ENCODE data around the gene TMEM258. TPM values are rescaled to one million over a fixed set of nuclear protein-coding genes. Genes with fewer than 3 reads are reported as not detected.

TMEM258 gene
- total and polyA plus RNA-seq, 10 of the 15 experiments (the other 5 are each of a cell fraction or from before 2014, with no cell fraction given) = 160 to 840 (median 326) TPM

DNA sequence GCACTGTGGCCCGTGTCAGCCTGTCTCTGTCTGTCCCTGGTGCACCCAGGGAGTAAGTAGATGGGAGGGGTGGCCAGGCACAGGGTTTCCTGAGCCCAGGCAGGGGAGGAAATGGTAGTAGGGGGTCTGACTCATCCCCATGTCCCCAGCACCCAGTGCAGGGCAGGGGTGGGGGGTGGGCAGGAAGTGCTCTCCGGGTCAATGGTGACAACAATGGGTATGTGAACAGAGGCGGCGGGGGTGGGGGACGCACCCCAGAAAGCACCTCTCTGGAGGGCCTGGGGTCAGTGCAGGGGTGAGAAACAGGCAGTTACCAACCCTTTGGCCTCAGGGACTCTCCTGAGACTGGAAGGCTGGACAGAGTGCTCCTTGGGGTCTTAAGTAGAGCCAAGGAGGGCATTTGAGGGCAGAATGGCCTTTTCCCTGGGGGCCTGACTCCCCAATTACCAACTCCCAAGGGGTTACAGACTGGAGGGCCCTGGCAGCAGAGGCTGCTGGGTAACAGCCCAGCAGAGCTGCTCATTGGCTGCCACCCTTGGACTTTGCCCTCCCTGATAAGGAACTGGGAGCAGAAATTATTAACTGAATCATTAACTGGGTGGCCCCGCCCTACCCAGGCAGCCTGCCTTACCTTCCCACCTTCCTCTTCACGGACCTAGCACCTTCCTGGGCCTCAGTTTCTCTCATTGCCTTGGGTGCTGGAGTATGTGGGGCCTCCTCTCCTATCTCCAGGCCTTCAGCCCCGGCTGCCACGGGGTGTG is 35.8 kb downstream of the TMEM258 start (continued):
- TF ChIP-seq, protein P1, sequence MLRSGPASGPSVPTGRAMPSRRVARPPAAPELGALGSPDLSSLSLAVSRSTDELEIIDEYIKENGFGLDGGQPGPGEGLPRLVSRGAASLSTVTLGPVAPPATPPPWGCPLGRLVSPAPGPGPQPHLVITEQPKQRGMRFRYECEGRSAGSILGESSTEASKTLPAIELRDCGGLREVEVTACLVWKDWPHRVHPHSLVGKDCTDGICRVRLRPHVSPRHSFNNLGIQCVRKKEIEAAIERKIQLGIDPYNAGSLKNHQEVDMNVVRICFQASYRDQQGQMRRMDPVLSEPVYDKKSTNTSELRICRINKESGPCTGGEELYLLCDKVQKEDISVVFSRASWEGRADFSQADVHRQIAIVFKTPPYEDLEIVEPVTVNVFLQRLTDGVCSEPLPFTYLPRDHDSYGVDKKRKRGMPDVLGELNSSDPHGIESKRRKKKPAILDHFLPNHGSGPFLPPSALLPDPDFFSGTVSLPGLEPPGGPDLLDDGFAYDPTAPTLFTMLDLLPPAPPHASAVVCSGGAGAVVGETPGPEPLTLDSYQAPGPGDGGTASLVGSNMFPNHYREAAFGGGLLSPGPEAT (IDR thresholded peaks at IDR 0.05; ENCODE audit: low read depth) = peak; percentile 100
- TF ChIP-seq RFX5 (IDR thresholded peaks at IDR 0.05; ENCODE audit: low read depth, low read length) (peak; percentile 73), ZNF217 (IDR thresholded peaks at IDR 0.05) (0 out of 2 replicates have a peak, but pooled peaks have one; percentile 34), BACH1 (IDR thresholded peaks at IDR 0.05; ENCODE audit: borderline replicate concordance) (peak; percentile 47; the same call in 1 of the 2 replicates), JUND (IDR thresholded peaks at IDR 0.05; ENCODE audit: low read depth, low read length) (peak; percentile 68), NBN (IDR thresholded peaks at IDR 0.05) (peak; percentile 96), SREBF2 (IDR thresholded peaks at IDR 0.05; ENCODE audit: low read length) (no peak), MTA3 (IDR thresholded peaks at IDR 0.05; ENCODE audit: borderline replicate concordance, low read length) (no peak), TCF12 (IDR thresholded peaks at IDR 0.05; ENCODE audit: low read depth, low read length) (0 out of 2 replicates have a peak, but pooled peaks have one; percentile 24), YY1 (IDR thresholded peaks at IDR 0.05; ENCODE audit: low read depth, low read length) (no peak), POLR2AphosphoS5 (IDR thresholded peaks at IDR 0.05; ENCODE audit: low read length) (peak; percentile 55; the same call in 1 of the 2 replicates), MTA2 (IDR thresholded peaks at IDR 0.05; ENCODE audit: low read depth) (peak; percentile 99), RUNX3 (IDR thresholded peaks at IDR 0.05; ENCODE audit: low read length) (peak; percentile 26; the same call in 1 of the 2 replicates), NR2C1 (IDR thresholded peaks at IDR 0.05) (peak; percentile 85), IKZF1 (conservative IDR thresholded peaks at IDR 0.05) (peak; percentile 97)
- TF ChIP-seq, protein P2, sequence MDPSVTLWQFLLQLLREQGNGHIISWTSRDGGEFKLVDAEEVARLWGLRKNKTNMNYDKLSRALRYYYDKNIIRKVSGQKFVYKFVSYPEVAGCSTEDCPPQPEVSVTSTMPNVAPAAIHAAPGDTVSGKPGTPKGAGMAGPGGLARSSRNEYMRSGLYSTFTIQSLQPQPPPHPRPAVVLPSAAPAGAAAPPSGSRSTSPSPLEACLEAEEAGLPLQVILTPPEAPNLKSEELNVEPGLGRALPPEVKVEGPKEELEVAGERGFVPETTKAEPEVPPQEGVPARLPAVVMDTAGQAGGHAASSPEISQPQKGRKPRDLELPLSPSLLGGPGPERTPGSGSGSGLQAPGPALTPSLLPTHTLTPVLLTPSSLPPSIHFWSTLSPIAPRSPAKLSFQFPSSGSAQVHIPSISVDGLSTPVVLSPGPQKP (IDR thresholded peaks at IDR 0.05; ENCODE audit: low read depth, low read length) = 0 out of 2 replicates have a peak, but pooled peaks have one; percentile 44
- TF ChIP-seq, protein P3, sequence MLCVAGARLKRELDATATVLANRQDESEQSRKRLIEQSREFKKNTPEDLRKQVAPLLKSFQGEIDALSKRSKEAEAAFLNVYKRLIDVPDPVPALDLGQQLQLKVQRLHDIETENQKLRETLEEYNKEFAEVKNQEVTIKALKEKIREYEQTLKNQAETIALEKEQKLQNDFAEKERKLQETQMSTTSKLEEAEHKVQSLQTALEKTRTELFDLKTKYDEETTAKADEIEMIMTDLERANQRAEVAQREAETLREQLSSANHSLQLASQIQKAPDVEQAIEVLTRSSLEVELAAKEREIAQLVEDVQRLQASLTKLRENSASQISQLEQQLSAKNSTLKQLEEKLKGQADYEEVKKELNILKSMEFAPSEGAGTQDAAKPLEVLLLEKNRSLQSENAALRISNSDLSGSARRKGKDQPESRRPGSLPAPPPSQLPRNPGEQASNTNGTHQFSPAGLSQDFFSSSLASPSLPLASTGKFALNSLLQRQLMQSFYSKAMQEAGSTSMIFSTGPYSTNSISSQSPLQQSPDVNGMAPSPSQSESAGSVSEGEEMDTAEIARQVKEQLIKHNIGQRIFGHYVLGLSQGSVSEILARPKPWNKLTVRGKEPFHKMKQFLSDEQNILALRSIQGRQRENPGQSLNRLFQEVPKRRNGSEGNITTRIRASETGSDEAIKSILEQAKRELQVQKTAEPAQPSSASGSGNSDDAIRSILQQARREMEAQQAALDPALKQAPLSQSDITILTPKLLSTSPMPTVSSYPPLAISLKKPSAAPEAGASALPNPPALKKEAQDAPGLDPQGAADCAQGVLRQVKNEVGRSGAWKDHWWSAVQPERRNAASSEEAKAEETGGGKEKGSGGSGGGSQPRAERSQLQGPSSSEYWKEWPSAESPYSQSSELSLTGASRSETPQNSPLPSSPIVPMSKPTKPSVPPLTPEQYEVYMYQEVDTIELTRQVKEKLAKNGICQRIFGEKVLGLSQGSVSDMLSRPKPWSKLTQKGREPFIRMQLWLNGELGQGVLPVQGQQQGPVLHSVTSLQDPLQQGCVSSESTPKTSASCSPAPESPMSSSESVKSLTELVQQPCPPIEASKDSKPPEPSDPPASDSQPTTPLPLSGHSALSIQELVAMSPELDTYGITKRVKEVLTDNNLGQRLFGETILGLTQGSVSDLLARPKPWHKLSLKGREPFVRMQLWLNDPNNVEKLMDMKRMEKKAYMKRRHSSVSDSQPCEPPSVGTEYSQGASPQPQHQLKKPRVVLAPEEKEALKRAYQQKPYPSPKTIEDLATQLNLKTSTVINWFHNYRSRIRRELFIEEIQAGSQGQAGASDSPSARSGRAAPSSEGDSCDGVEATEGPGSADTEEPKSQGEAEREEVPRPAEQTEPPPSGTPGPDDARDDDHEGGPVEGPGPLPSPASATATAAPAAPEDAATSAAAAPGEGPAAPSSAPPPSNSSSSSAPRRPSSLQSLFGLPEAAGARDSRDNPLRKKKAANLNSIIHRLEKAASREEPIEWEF (IDR thresholded peaks at IDR 0.05; ENCODE audit: insufficient replicate concordance, low read depth, low read length) = peak; percentile 82
- TF ChIP-seq, protein P4, sequence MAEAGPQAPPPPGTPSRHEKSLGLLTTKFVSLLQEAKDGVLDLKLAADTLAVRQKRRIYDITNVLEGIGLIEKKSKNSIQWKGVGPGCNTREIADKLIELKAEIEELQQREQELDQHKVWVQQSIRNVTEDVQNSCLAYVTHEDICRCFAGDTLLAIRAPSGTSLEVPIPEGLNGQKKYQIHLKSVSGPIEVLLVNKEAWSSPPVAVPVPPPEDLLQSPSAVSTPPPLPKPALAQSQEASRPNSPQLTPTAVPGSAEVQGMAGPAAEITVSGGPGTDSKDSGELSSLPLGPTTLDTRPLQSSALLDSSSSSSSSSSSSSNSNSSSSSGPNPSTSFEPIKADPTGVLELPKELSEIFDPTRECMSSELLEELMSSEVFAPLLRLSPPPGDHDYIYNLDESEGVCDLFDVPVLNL (IDR thresholded peaks at IDR 0.05; ENCODE audit: low read depth, low read length) = no peak
- TF ChIP-seq, protein P5, sequence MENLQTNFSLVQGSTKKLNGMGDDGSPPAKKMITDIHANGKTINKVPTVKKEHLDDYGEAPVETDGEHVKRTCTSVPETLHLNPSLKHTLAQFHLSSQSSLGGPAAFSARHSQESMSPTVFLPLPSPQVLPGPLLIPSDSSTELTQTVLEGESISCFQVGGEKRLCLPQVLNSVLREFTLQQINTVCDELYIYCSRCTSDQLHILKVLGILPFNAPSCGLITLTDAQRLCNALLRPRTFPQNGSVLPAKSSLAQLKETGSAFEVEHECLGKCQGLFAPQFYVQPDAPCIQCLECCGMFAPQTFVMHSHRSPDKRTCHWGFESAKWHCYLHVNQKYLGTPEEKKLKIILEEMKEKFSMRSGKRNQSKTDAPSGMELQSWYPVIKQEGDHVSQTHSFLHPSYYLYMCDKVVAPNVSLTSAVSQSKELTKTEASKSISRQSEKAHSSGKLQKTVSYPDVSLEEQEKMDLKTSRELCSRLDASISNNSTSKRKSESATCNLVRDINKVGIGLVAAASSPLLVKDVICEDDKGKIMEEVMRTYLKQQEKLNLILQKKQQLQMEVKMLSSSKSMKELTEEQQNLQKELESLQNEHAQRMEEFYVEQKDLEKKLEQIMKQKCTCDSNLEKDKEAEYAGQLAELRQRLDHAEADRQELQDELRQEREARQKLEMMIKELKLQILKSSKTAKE (IDR thresholded peaks at IDR 0.05; ENCODE audit: low read depth, poor library complexity, severe bottlenecking) = no peak

All from GM12878 (cell line).